GM18526 (cell line): ENCODE measurements around the gene G2E3.

Source experiments
- POLR2A ChIP-seq: IDR thresholded peaks from 3 replicates; pipeline ENCODE4 v1.6.1; 2011; ENCODE audit not compliant: insufficient read length; ENCODE audit errors: extremely low read depth

G2E3 gene

GRCh38 chr14:30550335-30550734 lies 8.6 kb upstream of the G2E3 start:
- no peak for TF ChIP-seq POLR2A

DNA sequence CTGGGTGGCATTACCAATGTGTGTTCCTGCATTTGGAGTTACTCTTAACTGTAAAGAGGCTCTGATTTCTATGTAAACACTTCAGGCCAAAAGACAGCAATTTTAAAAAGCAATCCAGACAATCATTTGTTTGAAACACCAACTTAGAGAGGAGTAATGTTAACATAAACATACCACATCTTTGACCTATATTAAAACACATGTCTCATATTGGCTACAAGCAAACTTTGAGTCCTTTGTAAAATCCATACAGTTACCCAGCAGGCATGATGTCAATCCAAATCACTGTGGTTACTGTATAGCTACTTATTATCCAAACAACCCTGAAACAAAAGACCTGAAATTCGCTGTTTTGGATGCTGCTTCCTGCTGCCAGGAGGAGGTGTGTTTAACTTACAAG lies 7.5 kb upstream of the G2E3 start:
- TF ChIP-seq POLR2A, result no peak

- no peak for TF ChIP-seq POLR2A
These were observed 5.5 kb upstream of the G2E3 start for GRCh38 chr14:30553311-30553989.

- no peak for TF ChIP-seq POLR2A
These were observed 640 bp upstream of the G2E3 start for GRCh38 chr14:30558362-30558674.

- no peak for TF ChIP-seq POLR2A
These were observed 707 bp downstream of the G2E3 start for GRCh38 chr14:30559638-30560091.

DNA sequence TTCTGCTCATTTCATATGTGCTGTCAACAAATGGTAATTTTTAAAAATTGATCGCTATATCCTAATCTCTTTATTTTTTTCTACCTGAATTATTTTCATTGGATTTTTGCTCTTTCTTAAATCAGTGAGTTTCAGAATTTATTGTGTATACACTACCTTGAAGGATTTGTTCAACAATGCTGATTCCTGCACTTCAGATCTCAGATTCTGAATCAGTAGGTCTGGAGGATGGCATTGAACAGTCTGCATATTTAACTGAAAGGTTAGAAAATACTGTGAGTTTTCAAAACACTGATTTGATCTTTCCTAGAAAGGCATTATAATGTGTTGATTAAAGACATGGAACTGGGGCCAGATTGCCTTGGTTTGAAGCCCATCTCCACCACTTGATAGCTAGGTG lies 1.6 kb downstream of the G2E3 start:
- no peak for TF ChIP-seq POLR2A

- no peak for TF ChIP-seq POLR2A
These were observed 5.4 kb downstream of the G2E3 start for GRCh38 chr14:30564235-30564867.

- TF ChIP-seq POLR2A, result no peak
These were observed 5.9 kb downstream of the G2E3 start for GRCh38 chr14:30564868-30565248.

GRCh38 chr14:30569216-30569902 lies 10.4 kb downstream of the G2E3 start:
- no peak for TF ChIP-seq POLR2A

DNA sequence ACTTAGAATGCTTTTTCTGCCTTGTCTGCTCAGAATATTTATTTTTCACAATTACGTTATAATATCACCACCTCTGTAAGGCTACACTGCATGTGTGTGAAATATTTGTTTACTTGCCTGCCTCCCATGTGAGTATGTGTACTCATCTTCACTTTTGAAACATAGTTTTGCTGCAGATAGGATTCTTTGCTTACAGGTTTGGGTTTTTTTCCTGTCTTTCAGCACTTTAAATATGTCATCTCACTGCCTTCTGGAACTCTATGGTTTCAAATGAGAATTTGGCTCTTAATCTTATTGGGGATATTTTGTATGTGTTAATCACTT lies 10.9 kb downstream of the G2E3 start:
- no peak for TF ChIP-seq POLR2A

- TF ChIP-seq POLR2A, result no peak
These were observed 13.3 kb downstream of the G2E3 start for GRCh38 chr14:30572237-30572636.

- TF ChIP-seq POLR2A, result no peak
These were observed 13.8 kb downstream of the G2E3 start for GRCh38 chr14:30572771-30573170.

DNA sequence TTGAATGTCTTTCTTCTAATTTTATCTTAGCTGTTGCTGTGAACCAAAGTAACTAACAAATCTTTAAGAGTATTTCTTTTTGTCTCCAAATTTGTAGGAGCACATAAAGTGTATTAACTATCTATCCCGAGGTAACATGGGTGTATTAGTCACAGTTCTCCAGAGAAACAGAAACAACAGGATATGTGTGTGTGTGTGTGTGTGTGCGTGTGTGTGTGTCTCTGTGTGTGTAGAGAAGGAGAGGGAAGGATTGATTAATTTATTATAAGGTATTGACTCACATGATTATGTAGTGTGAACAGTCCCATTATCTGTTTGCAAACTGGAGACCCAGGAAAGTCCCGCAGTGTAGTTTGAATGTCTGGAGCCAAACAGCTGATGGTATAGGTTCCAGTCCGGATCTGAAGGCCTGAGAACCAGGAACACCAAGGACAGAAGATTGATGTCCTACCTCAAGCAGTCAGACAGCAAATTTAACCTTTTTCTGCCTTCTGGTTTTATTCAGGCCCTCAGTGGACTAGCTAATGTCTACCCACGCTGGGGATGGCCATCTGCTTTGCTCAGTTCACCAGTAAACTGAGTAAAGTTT lies 14.4 kb downstream of the G2E3 start:
- no peak for TF ChIP-seq POLR2A

DNA sequence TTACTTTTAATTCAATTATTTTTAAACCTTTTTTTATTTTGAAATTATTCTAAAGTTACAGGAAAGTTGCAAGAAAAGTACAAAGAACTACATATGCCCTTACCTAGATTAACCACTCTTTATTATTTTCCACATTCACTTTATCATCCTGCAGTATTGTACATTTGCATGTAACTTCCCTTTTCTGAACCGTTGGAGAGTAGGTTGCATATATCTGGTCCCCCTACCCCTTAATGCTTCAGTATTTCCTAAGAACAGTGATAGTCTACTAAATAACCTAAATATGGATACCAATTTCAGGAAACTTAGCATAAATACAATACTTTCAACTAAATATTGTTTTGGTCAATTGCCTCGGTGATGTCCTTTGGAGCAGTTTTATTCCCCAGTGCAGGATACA lies 15.0 kb downstream of the G2E3 start:
- TF ChIP-seq POLR2A, result no peak

DNA sequence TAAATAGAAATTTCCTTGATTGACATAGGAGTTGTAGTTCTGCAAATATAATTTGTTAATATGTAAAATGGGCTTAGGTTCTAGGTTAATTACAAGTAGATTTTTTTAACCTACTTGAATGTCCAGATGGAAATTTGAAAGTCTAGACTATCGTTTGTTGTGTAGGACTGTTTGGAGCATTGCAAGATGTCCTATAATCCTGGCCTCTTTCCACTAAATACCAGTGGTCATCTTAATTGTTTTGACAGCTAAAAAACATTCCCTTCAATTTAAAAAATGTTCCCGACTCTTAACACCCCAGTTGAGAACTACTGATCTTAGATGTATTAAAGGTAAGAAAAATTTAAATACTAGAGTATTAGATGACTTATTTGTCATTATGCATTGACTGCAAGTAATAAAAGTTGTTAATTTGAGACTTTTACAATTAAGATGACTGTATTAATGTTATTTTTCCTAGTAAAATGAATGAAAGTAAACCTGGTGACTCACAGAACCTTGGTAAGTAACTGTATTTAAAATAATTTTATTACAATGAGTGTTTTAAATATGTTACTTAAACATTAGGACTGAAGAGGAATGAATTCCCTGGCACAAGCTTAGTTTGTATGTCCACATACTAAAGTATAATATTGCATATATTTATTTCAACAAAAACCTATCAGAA lies 21.8 kb downstream of the G2E3 start:
- no peak for TF ChIP-seq POLR2A

GRCh38 chr14:30581283-30581625 lies 22.3 kb downstream of the G2E3 start:
- TF ChIP-seq POLR2A, result no peak

GRCh38 chr14:30582376-30582775 lies 23.4 kb downstream of the G2E3 start:
- no peak for TF ChIP-seq POLR2A
